ENCODE results near the gene ANAPC7. TPM values are rescaled to one million over a fixed set of nuclear protein-coding genes. Genes with fewer than 3 reads are reported as not detected.

Gene ANAPC7
- total and polyA plus RNA-seq, 9 of the 15 experiments (the other 6 are each of a cell fraction or from before 2014, with no cell fraction given): 46.7 to 158 (median 109) TPM

DNA sequence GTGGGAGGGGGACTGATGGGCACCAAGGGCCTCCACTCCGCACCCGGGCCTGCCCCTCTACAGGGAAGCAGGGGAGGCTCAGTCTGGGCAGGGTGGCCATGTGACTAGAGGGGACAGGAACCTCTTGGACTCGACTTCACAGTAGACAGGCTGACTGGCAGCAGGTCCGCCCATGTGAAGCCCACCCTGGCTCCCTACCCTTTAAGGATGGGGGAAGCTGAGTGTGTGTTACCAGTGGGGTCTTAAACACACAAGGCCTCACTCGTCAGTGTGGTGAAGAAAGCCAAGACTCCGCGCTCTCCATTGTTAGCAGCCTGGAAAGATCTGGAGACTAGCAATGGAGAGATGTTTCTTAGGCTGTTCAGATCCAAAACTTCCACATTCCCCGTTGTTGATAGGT, 52.4 kb downstream of the ANAPC7 start:
- Histone ChIP-seq H3K9me1 (ENCODE audit: control insufficient read depth, insufficient read depth, low read length) (no peaks in the 10 kb centered on the region), H3K9me3 (replicated peaks; ENCODE audit: control insufficient read depth, insufficient read depth, low read depth, low read length) (no peaks in the 10 kb centered on the region), H3K36me3 (ENCODE audit: control insufficient read depth, insufficient read depth, low read length) (peaks cover 49% of the 10 kb centered on the region; the same call in 2 of the 3 replicates), H3K4me3 (no peak overlapping the region), H3K27ac (ENCODE audit: extremely low read depth, low read depth, low read length) (no peak overlapping the region), H3K27me3 (ENCODE audit: control insufficient read depth in 2 of 2, insufficient read depth in 2 of 2, low read length in 2 of 2) (no peaks in the 10 kb centered on the region), H2AFZ (ENCODE audit: low read depth, low read length) (no peak overlapping the region), H3K4me2 (ENCODE audit: insufficient read depth, low read length) (no peak overlapping the region), H4K20me1 (replicated peaks; ENCODE audit: control insufficient read depth, insufficient read depth, low read length) (peaks cover 11% of the 10 kb centered on the region; the same call in 1 of the 2 replicates), H3K9ac (ENCODE audit: insufficient read depth in 1 of 2, low read depth in 2 of 2, low read length in 2 of 2) (no peak overlapping the region), H3K4me1 (replicated peaks in 1 of 2; ENCODE audit: control insufficient read depth in 2 of 2, insufficient read depth in 2 of 2, low read length in 2 of 2) (peaks cover 8 to 21% of the 10 kb centered on the region in 2 experiments; a peak in 4 of 5 replicates), H3K79me2 (ENCODE audit: control insufficient read depth, insufficient read depth, low read length) (no peaks in the 10 kb centered on the region)
- TF ChIP-seq POLR2AphosphoS5 (IDR thresholded peaks at IDR 0.05; ENCODE audit: control insufficient read depth, insufficient read depth, low read depth, low read length): peak; percentile 45; the same call in 1 of the 2 replicates
- no peak for TF ChIP-seq BHLHE40 (IDR thresholded peaks at IDR 0.05; ENCODE audit: low read length)
- DNase-seq (ENCODE audit: extremely low read depth in 1 of 4, low spot score in 3 of 4) (no peak), ATAC-seq (no peak), FAIRE-seq (no peak)
- in situ Hi-C loops (cut with MboI): no loop called here
- ChIA-PET CTCF (ENCODE audit: low intra/inter-chr PET ratio) (no interaction called here), POLR2A (interaction anchor here (1.2 to 2.3 kb wide), 3 partner anchors 8 to 21 kb away, joined by 3 to 10 read pairs (median 3); no protein-coding TSS in a partner anchor)
- 90% methylated on average over 8 of the region's 8 CpGs for WGBS (ENCODE audit: insufficient coverage, low coverage, missing lambda C conversion rate)
- BruUV-seq (replicated peaks): no TSS peak
- intact Hi-C loops (cut with micrococcal nuclease): loop anchor here (10.0 kb wide), 1 partner anchor 246 kb away; no protein-coding TSS in a partner anchor

- no peak overlapping the region for H2AFZ ChIP-seq (ENCODE audit: low read depth, low read length)
- CTCF ChIA-PET (ENCODE audit: low intra/inter-chr PET ratio): no interaction called here
- DNase-seq (ENCODE audit: extremely low read depth in 1 of 4, low spot score in 3 of 4) (no peak), FAIRE-seq (no peak), ATAC-seq (peak; percentile 3; the same call in 2 of the 3 replicates)
- H3K36me3 ChIP-seq (ENCODE audit: control insufficient read depth, insufficient read depth, low read length): peaks cover 64% of the 10 kb centered on the region
- H3K4me3 ChIP-seq: no peak overlapping the region
- no peaks in the 10 kb centered on the region for H3K27me3 ChIP-seq (ENCODE audit: control insufficient read depth in 2 of 2, insufficient read depth in 2 of 2, low read length in 2 of 2)
- peaks cover 8 to 19% of the 10 kb centered on the region in 2 experiments; a peak in 4 of 5 replicates for H3K4me1 ChIP-seq (replicated peaks in 1 of 2; ENCODE audit: control insufficient read depth in 2 of 2, insufficient read depth in 2 of 2, low read length in 2 of 2)
- H3K4me2 ChIP-seq (ENCODE audit: insufficient read depth, low read length): no peak overlapping the region
- peaks cover 11% of the 10 kb centered on the region; the same call in 1 of the 2 replicates for H4K20me1 ChIP-seq (replicated peaks; ENCODE audit: control insufficient read depth, insufficient read depth, low read length)
- intact Hi-C loops (cut with micrococcal nuclease): loop anchor here (10.0 kb wide), 1 partner anchor 245 kb away; no protein-coding TSS in a partner anchor
- H3K9me1 ChIP-seq (ENCODE audit: control insufficient read depth, insufficient read depth, low read length): no peaks in the 10 kb centered on the region
- no peaks in the 10 kb centered on the region for H3K9me3 ChIP-seq (replicated peaks; ENCODE audit: control insufficient read depth, insufficient read depth, low read depth, low read length)
- WGBS (ENCODE audit: insufficient coverage, low coverage, missing lambda C conversion rate): 86% methylated on average over 12 of the region's 12 CpGs
- in situ Hi-C loops (cut with MboI): no loop called here
- POLR2A ChIA-PET: interaction anchor here (0.6 to 3.2 kb wide), 13 partner anchors 9 to 377 kb away, joined by 3 to 18 read pairs (median 4); no protein-coding TSS in a partner anchor
- no peaks in the 10 kb centered on the region for H3K79me2 ChIP-seq (ENCODE audit: control insufficient read depth, insufficient read depth, low read length)
- no TSS peak for BruUV-seq (replicated peaks)
- H3K9ac ChIP-seq (ENCODE audit: insufficient read depth in 1 of 2, low read depth in 2 of 2, low read length in 2 of 2): peak overlapping the region in 1 of 2 experiments; percentile 32; a peak in 1 of 4 replicates
- H3K27ac ChIP-seq (ENCODE audit: extremely low read depth, low read depth, low read length): 0 out of 3 replicates have a peak overlapping the region, but pooled peaks have one; percentile 12
- no peak for TF ChIP-seq MLLT1 (IDR thresholded peaks at IDR 0.05)
- no peak for TF ChIP-seq PYGO2 (tag; IDR thresholded peaks at IDR 0.05)
- TF ChIP-seq CUX1 (CRISPR knock-in tag; IDR thresholded peaks at IDR 0.05): no peak
- no peak for TF ChIP-seq CBX3 (IDR thresholded peaks at IDR 0.05; ENCODE audit: borderline replicate concordance in 1 of 2, low read length in 2 of 2)
- no peak for TF ChIP-seq ZKSCAN3 (CRISPR knock-in tag; IDR thresholded peaks at IDR 0.05)
These were observed 53.9 kb downstream of the ANAPC7 start for GRCh38 chr12:110349514-110350151.
